GM21786 (cell line): ENCODE data around the gene CHMP6.

ENCODE experiments used
- ATAC-seq: cut with Tn5 transposase; IDR thresholded peaks from one replicate; pipeline ENCODE4 v1.9.1; 2021; ENCODE audit not compliant: unreplicated experiment

CHMP6 gene

DNA sequence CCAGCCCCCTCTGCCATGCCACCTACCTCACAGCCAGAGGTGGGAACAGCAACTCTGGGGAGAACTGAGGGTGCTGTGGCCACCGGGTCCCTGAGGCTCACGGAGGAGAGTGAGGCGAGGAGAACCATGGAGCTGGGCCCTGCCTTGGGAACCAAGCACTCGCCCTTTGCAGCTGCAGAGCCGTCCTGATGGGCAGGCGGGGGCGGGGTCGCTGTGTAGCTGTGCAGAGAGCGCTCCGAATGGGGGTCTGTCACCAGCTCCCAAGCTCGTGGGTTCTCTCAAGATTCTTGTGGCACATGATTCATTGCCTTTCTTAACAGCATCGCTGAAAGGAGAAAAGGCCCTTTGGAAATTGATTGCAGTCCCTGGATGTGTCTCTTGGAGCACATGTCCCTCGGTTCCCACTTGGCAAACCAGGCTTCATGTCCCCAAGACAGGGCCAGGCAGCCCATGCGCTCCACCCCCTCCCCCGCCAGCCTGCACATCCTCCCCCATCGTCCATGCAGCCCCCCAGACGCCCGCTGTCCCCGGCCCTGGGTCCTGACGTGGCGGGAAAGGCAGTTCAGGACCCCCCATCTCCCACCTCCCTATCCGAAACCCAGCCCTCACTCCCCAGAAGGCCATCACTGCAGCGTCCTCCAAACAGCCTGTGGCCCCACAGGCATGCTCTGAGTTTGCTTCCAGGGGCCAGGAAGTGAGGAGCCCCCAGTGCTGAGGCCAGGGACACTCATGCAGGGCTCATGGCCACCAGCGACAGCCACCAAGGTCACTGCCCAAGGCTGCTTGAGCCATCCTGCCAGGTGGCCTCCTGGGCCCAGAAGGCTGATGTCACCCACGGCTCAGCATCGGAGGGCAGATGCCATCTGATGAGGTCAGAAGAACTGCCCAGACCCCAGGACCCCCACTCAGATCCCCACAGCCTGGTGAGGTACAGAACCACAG, 20.6 kb upstream of the CHMP6 start:
- ATAC-seq: no peak

DNA sequence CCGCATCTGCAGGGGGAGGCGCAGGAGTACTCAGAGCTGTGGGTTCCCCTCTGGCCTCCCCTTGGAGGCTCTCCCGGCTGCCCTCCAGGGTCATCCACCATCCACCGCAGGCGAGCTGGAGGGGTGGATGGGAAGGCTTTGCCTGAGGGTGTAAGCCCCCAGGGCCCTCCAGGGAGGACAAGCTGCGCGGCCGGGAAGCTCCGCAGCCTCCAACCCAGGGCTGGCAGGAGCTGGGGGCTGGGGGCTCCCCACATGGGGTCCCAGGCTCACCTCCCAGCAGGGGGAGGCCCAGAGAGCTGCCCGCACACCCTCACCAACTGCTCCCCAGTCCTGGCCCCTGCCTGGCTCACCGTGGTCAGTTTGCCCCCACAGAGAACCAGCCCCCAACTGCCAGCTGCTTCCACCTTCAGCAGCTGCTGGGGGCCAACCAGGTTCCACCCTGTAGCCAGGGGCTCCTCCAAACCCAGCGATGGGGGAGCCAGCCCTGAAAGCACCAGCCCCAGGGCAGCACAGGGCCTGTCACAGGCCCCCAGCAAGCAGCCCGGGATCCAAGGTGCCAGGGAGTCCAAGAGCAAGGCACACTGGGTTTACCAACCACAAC, 19.8 kb upstream of the CHMP6 start:
- ATAC-seq: no peak

DNA sequence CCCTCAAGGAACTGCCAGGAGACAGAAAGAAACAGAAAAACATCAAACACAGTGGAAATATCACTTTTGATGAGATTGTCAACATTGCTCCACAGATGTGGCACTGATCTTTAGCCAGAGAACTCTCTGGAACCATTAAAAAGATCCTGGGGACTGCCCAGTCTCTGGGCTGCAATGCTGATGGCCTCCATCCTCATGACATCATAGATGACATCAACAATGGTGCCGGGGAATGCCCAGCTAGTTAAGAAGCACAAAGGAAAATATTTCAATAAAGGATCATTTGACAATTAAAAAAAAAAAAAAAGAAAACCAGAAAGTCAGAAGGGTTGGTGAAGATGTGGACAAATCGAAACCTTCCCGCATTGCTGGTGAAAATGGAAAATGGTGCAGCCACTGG, 14.9 kb upstream of the CHMP6 start:
- ATAC-seq: no peak

DNA sequence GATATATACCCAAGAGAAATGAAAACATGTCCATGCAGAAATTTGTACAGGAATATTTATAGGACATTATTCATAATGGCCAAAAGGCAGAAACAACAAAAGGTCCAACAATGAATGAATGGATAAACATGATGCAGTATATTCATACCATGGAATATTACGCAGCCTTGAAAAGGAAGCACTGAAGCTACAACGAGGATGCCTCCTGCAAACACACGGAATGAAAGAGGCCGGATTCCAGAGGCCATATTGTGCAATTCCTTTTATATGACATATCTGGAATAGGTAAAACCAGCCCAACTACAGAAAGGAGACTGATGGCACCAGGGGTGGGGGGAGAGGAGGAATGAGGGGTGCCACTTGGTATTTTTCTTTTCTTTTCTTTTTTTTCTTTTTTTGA, 14.5 kb upstream of the CHMP6 start:
- ATAC-seq: no peak

DNA sequence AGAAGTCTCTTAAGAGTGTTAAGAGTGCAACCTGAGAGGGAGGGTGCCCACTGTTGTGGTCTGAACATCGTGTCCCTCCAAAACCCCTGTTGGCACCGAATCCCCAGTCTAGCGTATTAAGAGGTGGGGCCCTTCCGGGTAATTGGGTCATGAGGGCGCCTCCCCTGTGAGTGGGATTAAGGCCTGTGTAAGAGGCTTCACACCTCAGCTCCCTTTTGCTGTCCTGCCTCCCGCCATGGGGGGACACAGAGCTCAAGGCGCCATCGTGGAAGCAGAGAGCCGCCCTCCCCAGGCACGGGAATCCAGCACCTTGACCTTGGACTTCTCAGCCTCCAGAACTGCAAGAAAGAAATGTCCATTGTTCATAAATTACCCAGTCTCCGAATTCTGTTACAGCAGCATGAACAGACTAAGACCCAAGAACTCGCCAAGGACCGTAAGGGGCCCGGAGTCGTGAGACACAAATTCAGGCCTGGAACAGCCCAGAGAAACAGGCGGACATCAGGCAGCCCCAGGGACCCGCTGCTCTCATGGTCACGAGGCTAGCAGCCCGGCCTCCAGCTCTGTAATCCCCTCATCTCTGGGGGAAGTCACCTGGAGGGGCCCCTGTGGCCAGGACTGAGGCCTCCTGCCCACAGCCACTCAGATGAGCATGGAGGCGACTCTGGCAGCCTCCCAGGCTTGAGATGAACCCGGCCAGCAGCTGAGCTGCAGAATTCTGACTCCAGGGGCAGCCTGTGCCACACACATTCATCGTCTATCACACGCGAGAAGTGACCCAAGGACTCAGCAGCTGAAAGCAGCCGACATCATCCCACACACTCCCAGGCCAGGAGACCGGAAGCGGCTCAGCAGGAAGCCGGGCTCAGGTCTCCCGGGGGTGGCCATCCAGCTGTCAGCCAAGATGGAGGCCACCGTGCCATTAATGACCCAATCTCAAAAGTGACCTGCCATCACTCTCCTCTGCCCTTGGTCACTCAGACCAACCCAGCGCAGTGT, 12.8 kb upstream of the CHMP6 start:
- ATAC-seq: no peak

DNA sequence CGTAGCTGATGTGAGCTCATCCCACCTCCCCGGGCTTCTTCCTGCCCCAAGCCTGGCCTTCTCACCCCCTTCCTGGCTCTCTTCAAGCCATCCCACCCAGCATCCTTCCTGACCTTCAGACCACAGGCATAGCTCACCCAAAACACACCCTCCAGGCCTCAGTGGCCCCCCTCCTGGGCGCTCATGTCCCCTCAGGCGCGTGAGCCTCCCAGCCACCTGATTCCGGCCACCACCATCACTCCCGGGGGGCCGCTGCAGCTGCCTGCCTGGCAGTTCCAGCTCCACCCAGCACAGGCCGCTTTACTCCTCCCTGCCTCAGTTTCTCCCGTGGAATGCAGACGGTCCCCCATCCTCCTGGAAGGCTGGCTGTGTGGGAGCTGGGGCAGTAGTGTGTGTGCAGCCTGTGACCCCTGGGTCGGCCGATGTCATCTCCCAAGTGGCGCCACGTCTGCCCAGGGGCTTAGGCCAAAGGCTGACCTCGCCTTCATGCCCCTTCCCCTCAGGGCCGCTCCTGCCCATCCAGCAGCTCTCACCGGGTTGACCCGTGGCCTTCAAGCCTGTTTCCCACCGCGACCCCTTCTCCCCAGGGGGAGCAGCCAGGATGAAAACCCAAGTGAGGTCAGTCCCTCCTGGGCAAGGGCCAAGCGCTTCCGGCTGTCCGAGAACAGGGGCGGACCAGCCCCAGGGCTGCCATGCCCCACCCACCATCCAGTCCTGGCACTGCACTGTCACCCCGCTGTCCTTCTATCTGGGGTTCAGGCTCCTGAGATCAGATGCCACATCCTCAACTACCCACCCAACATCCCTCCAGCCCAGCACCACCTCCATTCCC, 11.9 kb upstream of the CHMP6 start:
- no peak for ATAC-seq

DNA sequence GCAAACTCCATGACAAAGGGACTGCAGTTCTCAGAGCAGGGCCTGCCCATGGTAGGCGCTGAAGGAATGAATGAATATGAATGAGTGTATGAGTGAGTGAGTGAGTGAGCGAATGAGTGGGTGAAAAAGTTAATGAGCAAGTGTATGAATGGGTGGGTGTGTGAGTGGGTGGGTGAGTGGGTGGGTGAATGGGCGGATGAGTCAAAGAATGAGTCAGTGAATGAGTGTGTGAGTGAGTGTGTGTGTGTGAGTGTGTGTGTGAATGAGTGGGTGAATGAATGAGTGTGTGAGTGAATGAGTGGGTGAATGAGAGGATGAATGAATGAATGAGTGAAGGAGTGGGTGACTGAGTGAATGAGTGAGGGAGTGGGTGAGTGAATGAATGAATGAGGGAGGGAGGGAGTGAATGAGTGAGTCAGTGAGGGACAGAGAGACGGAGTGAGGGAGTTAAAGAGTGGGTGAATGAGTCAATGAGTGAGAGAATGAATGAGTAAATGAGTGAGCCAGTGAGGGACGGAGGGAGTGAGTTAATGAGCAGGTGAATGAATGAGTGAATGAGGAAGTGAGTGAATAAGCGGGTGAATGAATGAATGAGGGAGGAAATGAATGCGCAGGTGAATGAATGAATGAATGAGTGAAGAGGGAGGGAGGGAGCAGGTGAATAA, 11.1 kb upstream of the CHMP6 start:
- ATAC-seq: no peak

DNA sequence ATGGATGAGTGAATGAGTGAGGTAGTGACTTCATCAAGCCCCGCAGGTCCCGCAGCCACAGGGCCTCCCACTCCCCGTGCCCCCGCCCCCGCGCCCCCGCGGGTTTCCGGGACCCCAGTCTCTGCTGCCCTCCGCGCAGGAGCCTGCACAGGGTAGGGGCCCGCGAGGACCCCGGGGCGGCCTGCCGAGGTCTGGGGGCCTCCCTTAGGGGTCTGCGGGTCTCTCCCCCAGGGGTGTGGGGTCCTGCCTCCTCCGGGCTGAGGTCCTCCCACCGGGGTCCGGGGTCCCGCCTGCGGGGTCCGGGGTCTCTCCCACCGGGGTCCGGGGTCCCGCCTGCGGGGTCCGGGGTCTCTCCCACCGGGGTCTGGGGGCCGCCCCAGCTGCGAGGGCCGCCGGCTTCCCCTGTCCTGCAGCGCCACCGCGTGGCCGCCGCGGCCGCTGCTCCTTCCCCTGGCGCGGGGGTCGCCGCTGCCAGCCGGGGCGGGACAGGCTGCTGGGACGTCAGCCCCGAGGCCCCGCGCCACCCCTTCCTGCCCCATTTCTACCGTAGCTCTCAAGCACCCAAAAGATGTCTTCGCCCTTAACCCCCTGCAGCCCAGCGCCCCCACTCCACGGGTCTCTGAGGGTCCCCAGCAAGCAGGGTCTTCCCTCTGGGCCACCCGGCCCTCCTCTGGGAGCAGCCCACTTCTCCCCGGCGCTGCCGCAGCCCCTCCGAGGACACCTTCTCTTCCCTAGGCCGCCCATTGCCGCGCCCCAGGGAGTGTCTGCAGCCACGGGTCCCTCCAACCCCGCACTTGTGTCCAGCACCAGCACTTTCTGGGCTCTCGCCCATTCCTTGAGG, 10.4 kb upstream of the CHMP6 start:
- ATAC-seq: no peak

DNA sequence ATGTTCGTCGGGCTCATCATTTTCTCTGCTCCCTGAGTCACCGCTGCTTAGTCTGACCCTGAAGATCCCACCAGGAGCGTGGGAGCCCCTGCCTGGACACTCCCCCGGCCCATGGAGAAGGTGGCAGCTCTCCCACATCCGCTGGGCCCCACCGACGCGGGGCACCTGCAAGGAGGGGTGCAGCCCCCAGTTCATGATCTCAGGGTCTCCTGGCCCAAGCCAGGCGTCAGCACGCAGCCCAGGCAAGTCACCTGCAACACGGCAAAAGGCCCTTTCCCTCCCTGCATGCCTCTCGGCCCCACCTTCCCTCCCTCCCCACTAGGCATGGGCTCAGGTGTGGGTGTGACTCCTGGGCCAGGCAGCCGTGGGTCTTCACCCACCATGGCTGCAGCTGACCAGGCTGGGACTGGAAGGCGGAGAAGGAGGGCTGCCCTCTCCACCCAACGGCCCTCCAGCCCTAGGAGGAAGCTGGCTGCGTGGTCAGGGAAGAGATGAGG, 9.7 kb upstream of the CHMP6 start:
- ATAC-seq: no peak

DNA sequence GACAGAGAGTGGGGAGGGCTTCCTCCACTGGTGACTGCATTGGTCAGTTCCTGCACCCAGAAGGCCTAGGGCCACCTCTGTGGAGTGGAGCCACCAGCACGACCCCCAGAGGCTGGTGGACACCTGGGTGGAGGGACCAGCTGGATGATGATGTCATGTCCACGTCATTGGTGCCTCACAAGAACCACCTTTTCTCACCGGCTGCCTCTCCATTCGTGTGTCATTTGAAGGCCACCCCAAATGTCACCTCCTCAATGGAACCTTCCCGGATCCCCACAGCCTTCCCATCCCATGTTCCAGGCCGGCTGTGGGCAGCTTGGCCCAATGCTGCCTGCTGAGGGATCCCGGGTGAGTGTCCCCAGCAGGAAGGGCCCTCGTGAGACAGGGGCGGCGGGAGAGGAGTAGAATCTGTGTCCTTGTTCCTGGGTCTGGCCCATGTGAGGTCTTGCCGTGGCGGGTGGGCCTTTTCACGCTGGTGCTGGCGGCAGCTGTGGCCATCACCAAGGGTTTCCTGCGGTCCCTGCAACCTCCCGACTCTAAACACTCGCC, 9.1 kb upstream of the CHMP6 start:
- no peak for ATAC-seq

DNA sequence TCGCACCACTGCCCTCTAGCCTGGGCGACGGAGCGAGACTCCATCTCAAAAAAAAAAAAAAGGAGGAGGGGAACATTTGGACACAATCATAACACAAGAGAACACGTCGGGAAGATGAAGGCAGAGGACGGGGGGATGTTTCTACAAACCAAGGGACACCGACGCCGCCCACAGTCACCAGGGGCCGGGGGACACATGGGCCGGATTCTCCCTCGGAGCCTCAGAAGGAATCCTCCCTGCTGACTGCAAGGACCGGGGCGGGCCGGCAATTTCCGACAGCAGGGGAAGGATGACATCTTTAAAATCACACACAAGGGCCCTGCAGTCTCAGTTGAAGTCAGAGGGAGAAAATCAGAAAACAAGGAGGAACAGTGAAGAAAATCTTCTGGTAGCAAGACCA, 8.1 kb upstream of the CHMP6 start:
- no peak for ATAC-seq

DNA sequence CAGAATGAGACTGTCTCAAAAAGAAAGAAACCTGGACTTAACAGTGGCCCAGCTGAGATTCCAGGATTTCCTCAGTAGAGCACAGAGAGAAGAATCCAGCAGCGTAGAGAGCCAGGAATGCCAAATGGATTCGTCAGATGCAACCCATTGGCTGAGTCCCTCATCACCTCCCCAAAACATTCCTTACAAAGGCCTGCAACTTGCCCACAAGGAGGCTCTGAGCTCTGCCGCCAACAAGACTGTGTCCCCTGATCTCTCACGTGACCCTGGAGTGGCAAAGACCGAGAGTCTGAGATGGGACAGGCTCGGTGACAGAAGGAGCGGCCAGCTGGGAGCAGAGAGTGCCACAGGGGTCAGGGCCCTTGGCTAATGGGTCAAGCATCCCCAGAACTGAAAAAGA, 6.9 kb upstream of the CHMP6 start:
- ATAC-seq: no peak

DNA sequence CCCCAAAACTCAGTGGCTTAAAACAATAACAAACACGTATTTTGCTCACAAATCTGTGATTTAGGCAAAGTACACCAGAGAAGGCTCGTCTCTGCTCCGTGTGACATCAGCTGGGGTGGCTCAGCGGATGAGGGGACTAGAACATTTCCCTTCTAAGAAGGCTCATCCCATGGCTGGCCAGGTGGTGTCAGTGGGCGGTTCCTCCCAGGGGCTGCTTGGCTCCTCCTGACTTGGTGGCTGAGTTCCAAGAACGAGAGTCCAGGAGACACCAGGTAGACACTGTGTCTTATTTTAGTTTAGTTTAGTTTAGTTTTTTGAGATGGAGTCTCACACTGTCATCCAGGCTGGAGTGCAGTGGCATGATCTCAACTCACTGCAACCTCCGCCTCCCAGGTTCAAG, 5.6 kb upstream of the CHMP6 start:
- ATAC-seq: no peak

DNA sequence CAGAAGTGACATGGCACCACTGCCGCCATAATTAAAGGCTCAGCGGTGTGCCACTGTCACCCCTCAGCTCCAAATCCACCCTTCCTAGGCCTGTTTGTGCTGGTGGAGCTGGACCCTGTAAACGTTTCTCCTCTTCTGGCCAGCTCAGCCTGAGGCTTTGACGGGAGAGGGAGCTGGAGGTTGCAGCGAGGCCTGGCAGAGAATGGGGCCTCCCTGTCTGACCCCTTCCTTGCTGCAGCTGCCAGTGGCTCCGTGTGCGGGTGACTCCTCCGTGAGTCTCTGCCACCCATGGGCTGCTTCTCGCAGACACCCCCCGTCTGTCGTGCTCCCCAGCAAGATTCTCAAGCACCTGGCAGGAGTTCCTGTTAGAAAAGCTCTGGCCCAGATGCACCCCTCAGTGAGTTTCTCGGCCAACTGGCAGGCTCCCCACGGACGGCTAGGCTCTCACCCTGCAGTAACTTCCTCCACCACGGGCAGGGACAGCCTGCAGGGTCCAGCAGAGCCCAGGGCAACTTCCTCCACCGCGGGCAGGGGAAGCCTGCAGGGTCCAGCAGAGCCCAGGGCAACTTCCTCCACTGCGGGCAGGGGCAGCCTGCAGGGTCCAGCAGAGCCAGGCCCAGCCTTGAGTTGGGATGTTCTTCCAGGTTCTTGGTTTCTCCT, 4.7 kb upstream of the CHMP6 start:
- ATAC-seq: no peak

DNA sequence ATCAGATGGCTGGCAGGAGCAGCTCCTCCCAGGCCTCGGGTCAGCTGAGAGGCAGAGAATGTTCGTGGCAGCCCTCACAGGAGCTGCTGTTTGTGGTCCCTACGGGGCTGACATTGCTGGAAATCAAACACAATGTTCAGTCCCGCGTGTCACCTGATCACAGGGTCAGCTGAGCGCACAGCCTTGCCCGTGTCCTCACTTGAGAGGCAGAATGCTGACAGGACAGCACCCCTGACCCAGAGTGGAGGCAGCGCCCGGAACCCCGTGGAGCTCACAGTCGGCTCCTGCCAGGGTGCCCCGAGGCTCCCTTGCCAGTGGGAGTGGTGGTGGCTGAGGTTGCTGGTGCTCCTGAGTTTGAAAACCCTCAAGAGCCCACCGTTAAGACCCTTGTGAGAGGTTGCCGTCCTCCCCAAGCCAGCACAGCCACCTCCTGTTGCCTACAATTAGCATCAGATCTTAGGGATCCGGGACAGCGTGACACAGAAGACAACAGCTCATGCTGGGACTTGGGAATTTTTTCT, 3.6 kb upstream of the CHMP6 start:
- ATAC-seq: no peak

DNA sequence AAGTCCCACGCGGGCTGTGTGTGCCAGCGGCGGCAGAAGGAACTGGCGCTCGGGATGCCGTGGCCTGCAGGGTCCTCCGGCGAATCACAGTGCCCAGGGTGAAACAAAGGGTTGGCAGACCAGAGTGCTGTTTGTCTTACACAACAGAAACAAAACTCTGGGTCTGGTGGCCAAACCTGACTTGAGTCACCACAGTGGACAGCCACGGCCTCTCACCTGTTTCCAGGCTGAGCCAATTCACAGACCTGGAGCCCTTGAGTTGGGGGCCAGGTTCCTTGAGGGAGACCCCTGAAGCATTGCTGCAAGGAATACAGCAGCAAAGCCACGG, 2.1 kb upstream of the CHMP6 start:
- ATAC-seq: no peak

DNA sequence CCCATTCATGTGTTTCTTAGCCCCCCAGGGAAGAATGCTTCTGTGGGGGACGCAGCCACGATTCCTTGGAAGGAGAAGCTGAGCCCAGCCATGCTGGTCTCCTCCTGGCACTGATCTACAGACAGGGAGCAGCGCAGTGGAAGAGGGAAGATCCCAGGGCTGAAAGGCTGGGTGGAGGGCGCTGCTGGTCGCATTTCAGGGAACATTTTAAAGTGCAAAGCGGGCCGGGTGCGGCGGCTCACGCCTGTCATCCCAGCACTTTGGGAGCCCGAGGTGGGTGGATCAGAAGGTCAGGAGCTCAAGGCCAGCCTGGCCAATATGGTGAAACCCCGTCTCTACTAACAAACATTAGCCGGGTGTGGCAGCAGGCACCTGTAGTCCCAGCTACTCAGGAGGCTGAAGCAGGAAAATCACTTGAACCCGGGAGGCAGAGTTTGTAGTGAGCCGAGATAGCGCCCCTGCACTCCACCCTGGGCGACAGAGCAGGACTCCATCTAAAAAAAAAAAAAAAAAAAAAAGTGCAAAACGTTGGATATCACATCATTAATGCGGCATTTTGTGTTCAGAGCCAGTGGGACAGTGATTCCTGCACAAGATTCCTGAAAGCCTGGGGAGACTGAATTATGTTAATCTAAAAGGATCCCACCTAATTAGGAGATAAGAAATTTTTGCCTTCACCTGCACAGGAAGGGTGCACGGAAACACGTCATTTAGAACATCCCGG, 558 bp upstream of the CHMP6 start:
- no peak for ATAC-seq
